ENCODE results near the gene RUFY4.
A peak's percentile ranks its signal among the peaks of the same experiment; 100 is the strongest.

RUFY4 gene

DNA sequence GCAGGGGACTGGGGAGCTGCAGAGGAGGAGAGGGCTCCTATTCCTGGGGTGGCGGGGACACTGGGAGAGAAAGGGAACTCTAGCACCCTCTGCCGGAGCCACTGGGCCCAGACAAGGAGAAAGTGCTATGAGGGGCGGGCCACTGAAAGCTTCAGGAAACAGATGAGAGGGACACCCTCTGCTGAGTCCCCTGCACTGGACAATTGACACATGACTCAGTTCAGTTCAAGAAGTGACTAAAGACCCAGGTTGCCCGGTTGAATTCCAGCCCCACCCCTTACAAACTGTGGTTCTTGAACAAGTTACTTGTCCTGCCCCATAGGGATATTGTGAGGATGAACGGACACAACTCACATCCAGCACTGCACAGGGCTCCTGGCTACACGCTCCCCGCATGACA, 5.0 kb downstream of the RUFY4 start:
- TF ChIP-seq, protein P1, sequence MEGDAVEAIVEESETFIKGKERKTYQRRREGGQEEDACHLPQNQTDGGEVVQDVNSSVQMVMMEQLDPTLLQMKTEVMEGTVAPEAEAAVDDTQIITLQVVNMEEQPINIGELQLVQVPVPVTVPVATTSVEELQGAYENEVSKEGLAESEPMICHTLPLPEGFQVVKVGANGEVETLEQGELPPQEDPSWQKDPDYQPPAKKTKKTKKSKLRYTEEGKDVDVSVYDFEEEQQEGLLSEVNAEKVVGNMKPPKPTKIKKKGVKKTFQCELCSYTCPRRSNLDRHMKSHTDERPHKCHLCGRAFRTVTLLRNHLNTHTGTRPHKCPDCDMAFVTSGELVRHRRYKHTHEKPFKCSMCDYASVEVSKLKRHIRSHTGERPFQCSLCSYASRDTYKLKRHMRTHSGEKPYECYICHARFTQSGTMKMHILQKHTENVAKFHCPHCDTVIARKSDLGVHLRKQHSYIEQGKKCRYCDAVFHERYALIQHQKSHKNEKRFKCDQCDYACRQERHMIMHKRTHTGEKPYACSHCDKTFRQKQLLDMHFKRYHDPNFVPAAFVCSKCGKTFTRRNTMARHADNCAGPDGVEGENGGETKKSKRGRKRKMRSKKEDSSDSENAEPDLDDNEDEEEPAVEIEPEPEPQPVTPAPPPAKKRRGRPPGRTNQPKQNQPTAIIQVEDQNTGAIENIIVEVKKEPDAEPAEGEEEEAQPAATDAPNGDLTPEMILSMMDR (IDR thresholded peaks at IDR 0.05; ENCODE audit: insufficient read depth, low read length, missing control alignments), result peak; percentile 66
- no peak overlapping the region for H3K4me3 ChIP-seq (ENCODE audit: low read depth, low read length)
- ChIA-PET CTCF (interaction anchor here (0.8 to 3.0 kb wide), 12 partner anchors 10 to 297 kb away, joined by 3 to 27 read pairs (median 4); no protein-coding TSS in a partner anchor), POLR2A (no interaction called here)
- DNase-seq (ENCODE audit: low read depth, low spot score), result no peak

- POLR2A ChIA-PET, result no interaction called here
Observed at GRCh38 chr2:218075975-218076811, 7.1 kb downstream of the RUFY4 start.

GRCh38 chr2:218077464-218078216, 8.6 kb downstream of the RUFY4 start:
- POLR2A ChIA-PET, result no interaction called here
- no peak for DNase-seq (ENCODE audit: low read depth, low spot score)
- H3K4me3 ChIP-seq (ENCODE audit: low read depth, low read length), result no peak overlapping the region
- TF ChIP-seq, protein P1 (IDR thresholded peaks at IDR 0.05; ENCODE audit: insufficient read depth, low read length, missing control alignments), result no peak
- CTCF ChIA-PET, result interaction anchor here (1.1 to 3.1 kb wide), 5 partner anchors 9 to 292 kb away, joined by 3 to 12 read pairs (median 7); partner anchors contain the start of gene RUFY4

More at GRCh38 chr2:218075975-218076811, 7.1 kb downstream of the RUFY4 start:
- TF ChIP-seq, protein P1 (IDR thresholded peaks at IDR 0.05; ENCODE audit: insufficient read depth, low read length, missing control alignments), result no peak
- DNase-seq (ENCODE audit: low read depth, low spot score), result no peak
- CTCF ChIA-PET, result interaction anchor here (1.6 to 2.7 kb wide), 2 partner anchors 24 to 290 kb away, joined by 8 to 11 read pairs; no protein-coding TSS in a partner anchor
- H3K4me3 ChIP-seq (ENCODE audit: low read depth, low read length), result no peak overlapping the region

GRCh38 chr2:218079943-218080913, 11.2 kb downstream of the RUFY4 start:
- no peak overlapping the region for H3K4me3 ChIP-seq (ENCODE audit: low read depth, low read length)
- ChIA-PET POLR2A (no interaction called here), CTCF (interaction anchor here (1.8 to 5.1 kb wide), 4 partner anchors 10 to 294 kb away, joined by 6 to 43 read pairs (median 12); partner anchors contain the start of gene RUFY4)
- DNase-seq (ENCODE audit: low read depth, low spot score), result no peak
- TF ChIP-seq, protein P1 (IDR thresholded peaks at IDR 0.05; ENCODE audit: insufficient read depth, low read length, missing control alignments), result no peak

DNA sequence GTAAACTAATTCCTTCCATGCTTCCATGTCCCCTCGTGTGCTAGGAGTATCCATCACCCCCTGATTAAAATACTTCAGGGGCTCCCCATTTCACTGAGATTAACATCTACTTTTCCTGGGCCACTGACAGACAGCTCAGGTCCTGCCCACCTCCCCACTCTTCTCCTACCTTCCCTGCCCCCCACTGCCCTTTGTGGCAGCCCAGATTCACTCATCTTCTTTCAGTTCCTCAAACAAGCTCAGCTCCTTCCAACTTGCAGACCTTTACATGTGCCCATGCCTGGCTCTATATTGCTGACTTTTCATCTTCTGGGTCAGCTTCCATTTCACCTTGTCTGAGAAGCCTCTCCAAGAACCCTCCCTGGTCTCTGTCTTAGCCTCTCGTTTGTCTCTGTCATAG, 12.0 kb downstream of the RUFY4 start:
- no peak for DNase-seq (ENCODE audit: low read depth, low spot score)
- no peak overlapping the region for H3K4me3 ChIP-seq (ENCODE audit: low read depth, low read length)
- POLR2A ChIA-PET, result no interaction called here
- CTCF ChIA-PET, result interaction anchor here (1.4 to 5.1 kb wide), 4 partner anchors 9 to 295 kb away, joined by 6 to 43 read pairs (median 8); partner anchors contain the start of gene RUFY4
- TF ChIP-seq, protein P1 (IDR thresholded peaks at IDR 0.05; ENCODE audit: insufficient read depth, low read length, missing control alignments), result no peak

All from AG04449 (cell line).